CD14-positive monocyte (primary cell): ENCODE measurements around the gene HHIPL1. TPM values are rescaled to one million over a fixed set of nuclear protein-coding genes. Genes with fewer than 3 reads are reported as not detected.

Experiments used
- DNase-seq, 3 donors: peaks; one replicate each; pipeline ENCODE4 v3.0.0-alpha.2; 2011 to 2022
- H2AFZ ChIP-seq: 2 replicates; pipeline ENCODE4 v1.6.0; 2012; ENCODE audit warnings: mild to moderate bottlenecking, low read depth, low read length, inconsistent platforms; ENCODE audit not compliant: insufficient read depth, poor library complexity, severe bottlenecking
- H3K27ac ChIP-seq, 2 donors: 1 replicate in 1 of 2; 2 replicates in 1 of 2; pipeline ENCODE4 v1.5.1; 2012 to 2013; ENCODE audit warnings: low read length in 2 of 2, control low read depth in 1 of 2, inconsistent platforms in 1 of 2, low read depth in 1 of 2, mild to moderate bottlenecking in 1 of 2
- H3K27me3 ChIP-seq, 2 donors: one replicate each; pipeline versions ENCODE4 v1.6.0 to v1.6.1; 2011 to 2013; ENCODE audit warnings: low read length in 2 of 2; ENCODE audit not compliant: control insufficient read depth in 2 of 2, insufficient read depth in 2 of 2
- H3K36me3 ChIP-seq, 2 donors: replicated peaks in 1 of 2; 1 replicate in 1 of 2; 2 replicates in 1 of 2; pipeline versions ENCODE4 v1.5.1 to v1.6.1; 2012 to 2013; ENCODE audit warnings: low read length in 2 of 2, control low read depth in 1 of 2, inconsistent platforms in 1 of 2, mild to moderate bottlenecking in 1 of 2; ENCODE audit not compliant: insufficient read depth in 2 of 2, control insufficient read depth in 1 of 2
- H3K4me1 ChIP-seq, 2 donors: 1 replicate in 1 of 2; 2 replicates in 1 of 2; pipeline versions ENCODE4 v1.5.1 to v1.6.1; 2012 to 2013; ENCODE audit warnings: low read length in 2 of 2, control low read depth in 1 of 2, inconsistent platforms in 1 of 2, mild to moderate bottlenecking in 1 of 2, moderate library complexity in 1 of 2; ENCODE audit not compliant: insufficient read depth in 2 of 2, control insufficient read depth in 1 of 2
- H3K4me2 ChIP-seq: replicated peaks from 2 replicates; pipeline ENCODE3; 2012; ENCODE audit warnings: low read length, moderate library complexity, mild to moderate bottlenecking; ENCODE audit not compliant: poor library complexity, severe bottlenecking; ENCODE audit errors: extremely low read depth
- H3K4me3 ChIP-seq, 3 experiments: fragments of 200-600 bp in 1 of 3; sonication (generic) in 1 of 3; replicated peaks in 1 of 3; 1 replicate in 2 of 3; 2 replicates in 1 of 3; pipeline ENCODE4 v1.5.1; 2011 to 2013; ENCODE audit warnings: low read length in 3 of 3, mild to moderate bottlenecking in 3 of 3, control low read depth in 2 of 3, low read depth in 2 of 3, inconsistent platforms in 1 of 3, moderate library complexity in 1 of 3
- H3K79me2 ChIP-seq: 2 replicates; pipeline ENCODE4 v1.6.0; 2012; ENCODE audit warnings: mild to moderate bottlenecking, control low read depth, inconsistent platforms, low read length, moderate library complexity; ENCODE audit not compliant: insufficient read depth
- H3K9ac ChIP-seq: 2 replicates; pipeline ENCODE4 v1.6.0; 2017; ENCODE audit warnings: low read length, mild to moderate bottlenecking; ENCODE audit not compliant: insufficient read depth, poor library complexity, severe bottlenecking
- H3K9me3 ChIP-seq, 2 donors: replicated peaks in 1 of 2; 1 replicate in 1 of 2; 2 replicates in 1 of 2; pipeline versions ENCODE4 v1.5.1 to v1.6.1; 2012 to 2013; ENCODE audit warnings: low read length in 2 of 2, control low read depth in 1 of 2; ENCODE audit not compliant: control insufficient read depth in 1 of 2, insufficient read depth in 1 of 2
- H4K20me1 ChIP-seq: 2 replicates; pipeline ENCODE4 v1.6.0; 2012; ENCODE audit warnings: mild to moderate bottlenecking, low read length, control low read depth, moderate library complexity; ENCODE audit not compliant: insufficient read depth
- H3K27ac Mint-ChIP-seq, 7 donors: one replicate each; pipeline ENCODE4 v1.8.0; 2020; ENCODE audit warnings: mild to moderate bottlenecking in 7 of 7, mixed read lengths in 7 of 7, moderate library complexity in 6 of 7, inconsistent platforms in 2 of 7
- H3K27me3 Mint-ChIP-seq, 3 donors: one replicate each; pipeline ENCODE4 v1.8.0; 2021 to 2022; ENCODE audit warnings: low read depth in 3 of 3, mild to moderate bottlenecking in 3 of 3, mixed read lengths in 3 of 3, moderate library complexity in 3 of 3, inconsistent platforms in 1 of 3
- H3K36me3 Mint-ChIP-seq, 2 donors: one replicate each; pipeline ENCODE4 v1.8.0; 2020; ENCODE audit warnings: mixed read lengths in 2 of 2, inconsistent platforms in 1 of 2, mild to moderate bottlenecking in 1 of 2
- H3K4me1 Mint-ChIP-seq: one replicate; pipeline ENCODE4 v1.8.0; 2020; ENCODE audit warnings: mild to moderate bottlenecking, mixed read lengths
- H3K4me3 Mint-ChIP-seq, 2 donors: one replicate each; pipeline ENCODE4 v1.8.0; 2020; ENCODE audit warnings: mild to moderate bottlenecking in 2 of 2, mixed read lengths in 2 of 2, moderate library complexity in 1 of 2
- H3K9me3 Mint-ChIP-seq, 7 donors: one replicate each; pipeline ENCODE4 v1.8.0; 2020 to 2022; ENCODE audit warnings: mixed read lengths in 7 of 7, mild to moderate bottlenecking in 6 of 7, moderate library complexity in 6 of 7, inconsistent platforms in 2 of 7
- CTCF ChIP-seq: fragments of 200-600 bp; IDR thresholded peaks from one replicate; pipeline ENCODE4 v1.8.0; 2022; ENCODE audit warnings: antibody characterized with exemption, mild to moderate bottlenecking
- WGBS: methylation state at CpG from one replicate; pipeline ENCODE4 v1.1.5; 2013; ENCODE audit warnings: missing lambda C conversion rate; ENCODE audit not compliant: insufficient coverage; 5-methylcytosine and 5-hydroxymethylcytosine counted together
- intact Hi-C, 2 donors: fragments of 100-400 bp; cut with micrococcal nuclease; formaldehyde crosslinking; loops; one replicate each; pipeline versions ENCODE4 v1.15.0 to v1.15.1; 2023
- polyA plus RNA-seq, 3 donors: library from polyadenylated mRNA; depleted of rRNA in 1 of 3; unstranded in 2 of 3; stranded (reverse) in 1 of 3; fragments of 300-500 nt in 2 of 3; fragments of >200 nt in 1 of 3; fragmentation: Illumina TruSeq in 2 of 3; gene quantifications; 1 replicate in 2 of 3; 2 replicates in 1 of 3; pipeline ENCODE4 v1.2.3, GENCODE V29; 2012 to 2021

Gene HHIPL1
- polyA plus RNA-seq, 3 donors: 0.09 TPM; not detected in 2

- 58% methylated on average over 18 of the region's 24 CpGs for whole genome bisulfite sequencing
- H3K27ac Mint-ChIP-seq: no peak overlapping the region
- Histone ChIP-seq H3K27ac (no peak overlapping the region), H3K27me3 (no peaks in the 10 kb centered on the region), H3K9ac (no peak overlapping the region), H2AFZ (no peak overlapping the region), H3K79me2 (no peaks in the 10 kb centered on the region), H3K4me2 (no peak overlapping the region), H3K36me3 (no peaks in the 10 kb centered on the region), H3K4me3 (no peak overlapping the region), H3K4me1 (no peaks in the 10 kb centered on the region), H3K9me3 (no peaks in the 10 kb centered on the region), H4K20me1 (no peaks in the 10 kb centered on the region)
- H3K27me3 Mint-ChIP-seq: peaks cover 14 to 24% (median 17%) of the 10 kb centered on the region in 3 donors
- no peaks in the 10 kb centered on the region for H3K4me1 Mint-ChIP-seq
- no peaks in the 10 kb centered on the region for H3K36me3 Mint-ChIP-seq
- no peak overlapping the region for H3K4me3 Mint-ChIP-seq
- intact Hi-C loops: no loop called here
- TF ChIP-seq CTCF: no peak
- DNase-seq: no peak
- peaks cover 0 to 2% (median 0%) of the 10 kb centered on the region in 7 donors for H3K9me3 Mint-ChIP-seq
Measured at GRCh38 chr14:99715266-99716000, 70.5 kb downstream of the HHIPL1 start.

DNA sequence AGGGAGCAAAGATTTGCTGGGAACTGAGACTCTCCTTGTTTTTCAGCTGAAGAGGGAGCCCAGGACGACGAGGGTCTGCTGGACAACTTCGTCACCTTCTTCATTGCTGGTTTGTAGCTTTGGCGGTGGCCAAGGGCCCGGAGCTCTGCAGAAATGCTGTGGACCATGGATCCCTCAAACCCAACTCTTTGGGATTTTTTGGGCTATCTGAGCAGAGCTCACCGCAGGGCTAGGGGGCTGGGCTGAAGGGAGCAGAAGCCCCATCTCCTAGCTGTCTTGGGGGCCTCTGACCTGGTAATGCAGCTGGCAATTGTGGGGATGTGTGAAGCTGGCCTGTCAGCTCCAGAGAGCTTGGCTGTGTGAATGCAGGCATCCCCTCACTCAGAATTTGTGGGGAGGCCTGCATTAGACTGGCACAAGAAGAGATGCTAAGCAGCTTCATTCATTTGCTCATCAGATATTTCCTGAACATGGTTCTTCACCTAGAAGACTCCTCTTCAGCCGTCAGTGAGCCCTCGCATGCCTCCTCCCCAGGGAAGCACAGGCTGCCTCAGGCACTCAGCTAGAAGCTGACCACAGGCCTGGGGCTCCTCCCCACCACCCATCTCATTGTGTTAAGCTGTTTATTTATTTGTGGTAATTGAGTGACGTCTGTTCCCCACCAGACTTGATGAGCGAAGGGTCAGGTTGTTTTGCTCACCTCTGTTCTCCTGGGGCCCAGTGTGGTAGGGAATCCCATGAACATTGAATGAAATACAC, 71.3 kb downstream of the HHIPL1 start:
- Histone ChIP-seq H3K4me1 (no peaks in the 10 kb centered on the region), H3K79me2 (no peaks in the 10 kb centered on the region), H3K4me2 (no peak overlapping the region), H2AFZ (no peak overlapping the region), H3K9ac (peak overlapping the region; percentile 4), H4K20me1 (no peaks in the 10 kb centered on the region), H3K4me3 (no peak overlapping the region), H3K36me3 (no peaks in the 10 kb centered on the region), H3K27ac (no peak overlapping the region), H3K27me3 (no peaks in the 10 kb centered on the region), H3K9me3 (no peaks in the 10 kb centered on the region)
- Mint-ChIP-seq H3K27ac (no peak overlapping the region), H3K4me3 (no peak overlapping the region), H3K9me3 (peaks cover 0 to 2% (median 0%) of the 10 kb centered on the region in 7 donors), H3K36me3 (no peaks in the 10 kb centered on the region), H3K4me1 (no peaks in the 10 kb centered on the region), H3K27me3 (peaks cover 14 to 24% (median 17%) of the 10 kb centered on the region in 3 donors)
- WGBS: 85% methylated on average over 10 of the region's 10 CpGs
- no peak for DNase-seq
- intact Hi-C loops: no loop called here
- TF ChIP-seq CTCF: no peak
